ENCODE measurements around the gene PCED1A. TPM values are rescaled to one million over a fixed set of nuclear protein-coding genes. Genes with fewer than 3 reads are reported as not detected.

PCED1A gene
- total and polyA plus RNA-seq, 9 of the 15 experiments (the other 6 are each of a cell fraction or from before 2014, with no cell fraction given) = 1.5 to 11.5 (median 5.9) TPM

DNA sequence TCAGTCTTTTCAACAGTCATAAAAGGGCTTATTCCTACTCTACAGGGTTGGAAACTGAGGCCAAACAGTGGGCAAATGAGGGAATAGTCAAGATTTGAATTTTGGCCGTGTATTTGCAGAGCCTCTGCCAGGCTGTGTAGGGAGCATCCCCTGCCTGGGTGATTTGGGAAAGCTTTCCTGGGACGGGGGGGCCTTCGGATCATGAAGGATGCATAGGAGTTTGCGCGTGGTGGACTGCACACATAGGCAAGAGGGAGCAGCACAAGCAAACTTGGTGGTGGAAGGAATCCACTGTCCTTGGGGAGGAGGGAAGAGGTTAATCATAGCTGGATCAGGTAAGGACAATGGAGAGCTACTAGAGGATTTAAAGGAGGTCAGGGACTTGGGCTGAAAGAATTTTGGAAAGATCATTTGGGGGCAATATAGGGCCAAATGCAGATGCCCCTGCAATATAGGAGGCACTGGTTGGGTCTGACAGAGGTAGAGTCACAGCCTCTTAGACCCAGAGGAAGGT lies 35.3 kb upstream of the PCED1A start:
- Histone ChIP-seq H3K79me2 (ENCODE audit: control insufficient read depth, insufficient read depth, low read length) (peaks cover 74% of the 10 kb centered on the region), H3K9me3 (replicated peaks; ENCODE audit: control insufficient read depth, insufficient read depth, low read depth, low read length) (no peaks in the 10 kb centered on the region), H3K36me3 (ENCODE audit: control insufficient read depth, insufficient read depth, low read length) (peaks cover 21% of the 10 kb centered on the region; the same call in 2 of the 3 replicates), H3K27ac (ENCODE audit: extremely low read depth, low read depth, low read length) (no peak overlapping the region), H2AFZ (ENCODE audit: low read depth, low read length) (no peak overlapping the region), H3K4me3 (no peak overlapping the region), H4K20me1 (replicated peaks; ENCODE audit: control insufficient read depth, insufficient read depth, low read length) (peaks cover 11% of the 10 kb centered on the region), H3K9me1 (ENCODE audit: control insufficient read depth, insufficient read depth, low read length) (no peaks in the 10 kb centered on the region), H3K9ac (ENCODE audit: insufficient read depth in 1 of 2, low read depth in 2 of 2, low read length in 2 of 2) (peak overlapping the region in 1 of 2 experiments; percentile 73; a peak in 1 of 4 replicates), H3K27me3 (ENCODE audit: control insufficient read depth in 2 of 2, insufficient read depth in 2 of 2, low read length in 2 of 2) (no peaks in the 10 kb centered on the region), H3K4me2 (ENCODE audit: insufficient read depth, low read length) (0 out of 2 replicates have a peak overlapping the region, but pooled peaks have one; percentile 22), H3K4me1 (replicated peaks in 1 of 2; ENCODE audit: control insufficient read depth in 2 of 2, insufficient read depth in 2 of 2, low read length in 2 of 2) (peaks cover 27% of the 10 kb centered on the region in 2 experiments; a peak in 4 of 5 replicates)
- in situ Hi-C loops (cut with MboI) = no loop called here
- 89% methylated on average over 4 of the region's 5 CpGs for WGBS (ENCODE audit: insufficient coverage, low coverage, missing lambda C conversion rate)
- no peak for FAIRE-seq
- TF ChIP-seq, protein P1, sequence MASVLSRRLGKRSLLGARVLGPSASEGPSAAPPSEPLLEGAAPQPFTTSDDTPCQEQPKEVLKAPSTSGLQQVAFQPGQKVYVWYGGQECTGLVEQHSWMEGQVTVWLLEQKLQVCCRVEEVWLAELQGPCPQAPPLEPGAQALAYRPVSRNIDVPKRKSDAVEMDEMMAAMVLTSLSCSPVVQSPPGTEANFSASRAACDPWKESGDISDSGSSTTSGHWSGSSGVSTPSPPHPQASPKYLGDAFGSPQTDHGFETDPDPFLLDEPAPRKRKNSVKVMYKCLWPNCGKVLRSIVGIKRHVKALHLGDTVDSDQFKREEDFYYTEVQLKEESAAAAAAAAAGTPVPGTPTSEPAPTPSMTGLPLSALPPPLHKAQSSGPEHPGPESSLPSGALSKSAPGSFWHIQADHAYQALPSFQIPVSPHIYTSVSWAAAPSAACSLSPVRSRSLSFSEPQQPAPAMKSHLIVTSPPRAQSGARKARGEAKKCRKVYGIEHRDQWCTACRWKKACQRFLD (CRISPR knock-in tag; IDR thresholded peaks at IDR 0.05) = no peak
- no peak for TF ChIP-seq MTF1 (CRISPR knock-in tag; IDR thresholded peaks at IDR 0.05; ENCODE audit: borderline replicate concordance)
- TF ChIP-seq, protein P2, sequence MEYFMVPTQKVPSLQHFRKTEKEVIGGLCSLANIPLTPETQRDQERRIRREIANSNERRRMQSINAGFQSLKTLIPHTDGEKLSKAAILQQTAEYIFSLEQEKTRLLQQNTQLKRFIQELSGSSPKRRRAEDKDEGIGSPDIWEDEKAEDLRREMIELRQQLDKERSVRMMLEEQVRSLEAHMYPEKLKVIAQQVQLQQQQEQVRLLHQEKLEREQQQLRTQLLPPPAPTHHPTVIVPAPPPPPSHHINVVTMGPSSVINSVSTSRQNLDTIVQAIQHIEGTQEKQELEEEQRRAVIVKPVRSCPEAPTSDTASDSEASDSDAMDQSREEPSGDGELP (CRISPR knock-in tag; IDR thresholded peaks at IDR 0.05; ENCODE audit: borderline replicate concordance) = no peak
- intact Hi-C loops (cut with micrococcal nuclease) = no loop called here
- DNase-seq (ENCODE audit: extremely low read depth in 1 of 4, low spot score in 3 of 4) = no peak
- CTCF ChIA-PET (ENCODE audit: low intra/inter-chr PET ratio) = no interaction called here
- no peak for ATAC-seq
- POLR2A ChIA-PET = no interaction called here
- BruUV-seq (replicated peaks) = no TSS peak
